Stimulated activated CD8-positive, alpha-beta memory T cell treated with anti-CD3 and anti-CD28 coated beads, Interleukin-12 subunit alpha, Interleukin-12 subunit beta, amount 100 ng/mL, for 4 hours (primary cell): ENCODE results near the gene SRGAP1.
"Not testable (repeated sequence)": the region's sequence is repeated elsewhere in the genome, so short reads cannot be mapped to it uniquely, and the experiment has no call there.

ENCODE experiments used
- DNase-seq: peaks from one replicate; pipeline ENCODE4 v3.0.0-alpha.2; 2020; ENCODE audit warnings: low read depth

The SRGAP1 gene

DNA sequence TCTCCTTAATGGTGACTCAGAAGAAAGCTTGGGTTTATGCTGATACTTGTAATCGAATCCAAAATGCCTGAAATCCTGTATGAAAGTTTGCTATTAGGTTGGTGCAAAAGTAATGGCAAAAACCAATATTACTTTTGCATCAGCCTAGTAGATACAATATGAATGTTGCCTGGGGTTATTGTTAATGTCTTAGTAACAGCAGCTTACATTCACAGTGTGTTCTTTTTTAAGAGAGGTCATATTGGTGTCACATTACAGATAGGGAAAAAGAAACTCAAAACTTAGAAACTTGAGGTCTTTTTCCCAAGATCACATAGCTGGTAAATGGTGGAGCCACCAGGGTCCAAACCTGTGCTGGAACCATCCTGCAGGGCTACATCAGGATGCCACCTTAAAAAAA, 25.2 kb downstream of the SRGAP1 start:
- no peak for DNase-seq

DNA sequence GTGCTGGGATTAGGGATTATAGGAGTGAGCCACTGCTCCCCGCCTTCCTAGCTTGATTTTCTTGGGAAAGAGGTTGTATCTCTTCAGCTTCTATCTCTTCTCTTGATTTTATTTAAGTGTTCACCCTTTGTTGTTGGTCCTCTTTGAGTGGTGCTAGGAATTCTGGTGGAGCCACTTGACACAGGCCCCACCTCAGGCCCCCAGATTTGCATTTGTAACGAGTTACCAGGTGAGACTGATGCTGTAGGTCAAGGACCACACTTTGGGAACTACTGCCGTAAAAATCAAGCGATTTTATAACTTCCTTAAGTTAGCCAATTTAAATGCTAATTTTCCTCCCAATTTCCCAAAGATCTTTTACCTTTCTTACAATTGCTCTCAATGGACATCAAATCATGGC, 26.3 kb downstream of the SRGAP1 start:
- no peak for DNase-seq

DNA sequence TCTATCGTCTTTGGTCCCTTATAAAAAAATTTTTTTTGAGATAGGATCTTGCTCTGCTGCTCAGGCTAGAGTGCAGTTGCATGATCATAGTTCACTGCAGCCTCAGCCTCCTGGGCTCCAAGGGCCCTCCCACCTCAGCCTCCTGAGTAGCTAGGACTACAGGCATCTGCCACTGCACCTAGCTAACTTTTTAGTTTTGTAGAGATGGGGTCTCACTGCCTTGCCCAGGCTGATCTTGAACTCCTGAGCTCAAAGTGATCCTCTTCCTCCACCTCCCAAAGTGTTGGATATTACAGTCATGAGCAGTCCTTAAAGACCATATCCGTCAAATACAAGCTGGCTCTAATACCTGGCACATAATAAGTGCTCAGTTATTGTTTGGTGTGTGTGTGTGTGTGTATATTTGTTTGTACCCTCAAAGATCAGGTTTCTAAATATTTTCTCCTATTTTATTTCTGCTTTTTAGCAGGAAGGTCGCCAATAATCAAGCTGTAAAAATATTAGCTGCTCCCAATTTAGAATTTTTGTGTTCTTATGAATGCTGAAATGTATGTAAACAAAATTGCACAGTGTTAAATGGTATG, 30.5 kb downstream of the SRGAP1 start:
- DNase-seq, result no peak

GRCh38 chr12:63875703-63876102, 31.2 kb downstream of the SRGAP1 start:
- no peak for DNase-seq

- no peak for DNase-seq
These were observed 32.5 kb downstream of the SRGAP1 start for GRCh38 chr12:63876980-63877379.

DNA sequence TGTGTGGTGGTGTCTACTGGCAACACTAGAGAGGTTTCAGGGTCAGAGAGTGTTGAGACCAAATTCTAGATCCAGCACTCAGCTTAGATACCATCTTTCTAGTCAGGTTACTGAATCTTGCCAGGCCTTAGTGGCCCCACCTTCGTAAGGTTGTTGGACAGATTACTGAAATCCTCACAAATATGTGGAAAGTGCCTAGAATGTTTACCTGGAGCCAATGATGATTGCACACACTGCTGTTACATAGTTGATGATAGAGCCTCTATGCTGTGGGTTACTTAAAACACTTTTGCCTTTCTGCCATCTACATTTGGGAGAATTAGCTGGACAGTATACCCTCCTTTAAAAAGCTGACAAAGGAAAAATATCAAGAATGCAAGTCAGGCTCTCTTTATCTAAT, 33.2 kb downstream of the SRGAP1 start:
- DNase-seq, result no peak

DNA sequence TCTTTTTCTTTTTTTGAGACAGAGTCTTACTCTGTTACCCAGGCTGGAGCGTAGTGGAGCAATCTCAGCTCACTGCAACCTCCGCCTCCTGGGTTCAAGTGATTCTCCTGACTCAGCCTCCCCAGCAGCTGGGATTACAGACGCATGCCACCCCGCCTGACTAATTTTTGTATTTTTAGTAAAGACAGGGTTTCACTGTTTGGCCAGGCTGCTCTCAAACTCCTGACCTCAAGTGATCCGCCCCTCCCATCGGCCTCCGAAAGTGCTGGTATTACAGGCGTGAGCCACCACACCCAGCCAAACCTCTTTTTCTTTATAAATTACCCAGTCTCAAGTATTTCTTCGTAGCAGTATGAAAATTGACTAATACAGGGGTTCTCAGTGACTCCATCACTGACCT, 35.7 kb downstream of the SRGAP1 start:
- DNase-seq, result not testable (repeated sequence)

DNA sequence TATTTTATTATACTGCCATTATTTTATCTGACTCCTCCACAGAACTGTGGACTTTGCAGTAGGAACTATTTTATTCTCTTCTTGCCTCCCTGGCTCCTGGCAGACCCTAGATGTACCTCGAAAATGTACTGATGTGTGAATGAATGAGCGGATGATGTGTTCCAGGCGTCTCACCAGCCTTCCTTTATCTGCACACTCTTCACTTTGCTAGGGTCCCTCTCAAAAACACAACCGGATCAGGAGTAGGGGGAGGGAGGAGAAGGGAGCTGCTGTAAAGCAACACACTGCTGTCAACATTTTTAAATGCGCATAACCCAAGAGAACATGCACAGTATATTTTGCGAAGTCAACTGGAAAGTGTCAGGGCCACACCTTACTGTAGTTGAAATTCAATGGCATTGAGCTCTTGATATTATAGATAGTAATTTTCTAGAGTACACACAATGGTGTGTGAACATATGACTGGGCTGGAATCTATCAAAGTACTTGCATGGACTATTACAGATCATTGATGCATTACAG, 36.3 kb downstream of the SRGAP1 start:
- no peak for DNase-seq

- no peak for DNase-seq
These were observed 38.3 kb downstream of the SRGAP1 start for GRCh38 chr12:63882844-63883243.

GRCh38 chr12:63885401-63885800, 40.9 kb downstream of the SRGAP1 start:
- DNase-seq, result no peak

GRCh38 chr12:63888908-63889635, 44.6 kb downstream of the SRGAP1 start:
- no peak for DNase-seq

DNA sequence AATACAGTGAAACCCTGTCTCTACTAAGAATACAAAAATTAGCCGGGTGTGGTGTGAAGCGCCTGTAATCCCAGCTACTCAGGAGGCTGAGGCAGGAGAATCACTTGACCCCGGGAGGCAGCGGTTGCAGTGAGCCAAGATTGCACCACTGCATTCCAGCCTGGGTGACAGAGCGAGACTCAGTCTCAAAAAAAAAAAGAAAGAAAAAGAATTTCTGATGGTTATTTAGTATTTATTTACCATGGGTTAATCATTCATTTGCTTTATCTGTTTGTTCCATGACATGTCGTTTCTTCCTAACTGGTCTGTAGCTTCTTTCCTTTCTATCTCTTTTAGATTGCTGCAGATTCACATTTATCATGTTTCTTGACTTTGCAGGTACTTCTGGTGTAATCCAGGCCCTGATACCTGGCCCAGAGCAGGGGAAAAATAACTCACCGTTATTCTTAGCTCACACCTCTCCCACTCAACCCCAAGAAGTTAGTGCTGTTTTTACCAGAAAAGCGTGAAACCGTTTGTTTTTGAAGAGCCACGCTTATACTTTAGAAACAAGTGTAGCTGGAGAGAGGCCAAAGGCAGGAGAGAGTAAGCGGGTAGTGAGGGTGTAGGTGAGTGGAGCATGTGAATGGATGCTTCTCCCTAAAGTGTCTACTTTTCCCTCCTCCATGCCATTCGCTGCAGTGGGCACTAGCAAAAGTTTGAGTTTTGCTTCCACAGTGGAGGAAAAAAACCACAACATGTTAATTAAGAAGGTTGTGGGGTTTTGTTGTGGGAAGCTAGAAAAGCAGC, 45.4 kb downstream of the SRGAP1 start:
- no peak for DNase-seq

DNA sequence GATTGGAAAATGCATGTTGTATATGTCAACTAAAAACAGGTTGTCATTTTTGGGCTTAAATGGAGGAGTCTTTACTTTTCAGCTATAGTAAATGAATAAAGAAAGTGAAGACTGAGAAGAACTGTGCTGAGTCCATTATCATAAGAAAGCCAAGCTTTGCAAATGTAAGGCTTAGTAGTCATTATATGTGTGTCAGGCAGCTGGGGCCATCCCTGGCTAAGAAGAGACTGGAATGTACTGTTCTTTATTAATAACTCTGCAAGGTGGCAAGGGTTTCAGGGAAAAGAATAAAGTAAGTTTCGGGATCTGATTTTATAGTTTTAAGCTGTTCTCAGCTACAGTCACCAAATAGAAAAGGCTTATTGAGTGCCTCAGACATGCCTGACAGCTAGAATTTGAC, 48.7 kb downstream of the SRGAP1 start:
- no peak for DNase-seq

GRCh38 chr12:63894132-63894531, 49.6 kb downstream of the SRGAP1 start:
- DNase-seq, result no peak

DNA sequence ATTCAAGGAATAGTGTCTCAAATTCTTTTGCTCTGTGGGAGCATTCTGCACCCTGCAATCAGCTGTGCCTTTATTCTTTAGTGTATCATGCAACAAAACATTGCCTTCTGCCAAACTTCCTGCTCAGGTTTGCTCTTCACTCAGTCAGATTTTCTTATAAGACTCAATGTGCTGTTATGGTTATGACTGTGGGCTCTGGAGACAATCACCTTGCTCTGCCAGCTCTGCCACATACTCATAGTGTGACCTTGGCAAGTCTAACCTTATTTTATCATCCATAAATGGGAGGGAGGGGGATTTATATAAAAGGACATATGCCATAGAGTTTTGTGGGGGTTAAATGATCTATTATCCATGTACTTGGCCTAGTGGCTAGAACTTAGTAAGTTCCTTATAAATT, 51.3 kb downstream of the SRGAP1 start:
- no peak for DNase-seq

GRCh38 chr12:63897931-63898330, 53.4 kb downstream of the SRGAP1 start:
- no peak for DNase-seq

DNA sequence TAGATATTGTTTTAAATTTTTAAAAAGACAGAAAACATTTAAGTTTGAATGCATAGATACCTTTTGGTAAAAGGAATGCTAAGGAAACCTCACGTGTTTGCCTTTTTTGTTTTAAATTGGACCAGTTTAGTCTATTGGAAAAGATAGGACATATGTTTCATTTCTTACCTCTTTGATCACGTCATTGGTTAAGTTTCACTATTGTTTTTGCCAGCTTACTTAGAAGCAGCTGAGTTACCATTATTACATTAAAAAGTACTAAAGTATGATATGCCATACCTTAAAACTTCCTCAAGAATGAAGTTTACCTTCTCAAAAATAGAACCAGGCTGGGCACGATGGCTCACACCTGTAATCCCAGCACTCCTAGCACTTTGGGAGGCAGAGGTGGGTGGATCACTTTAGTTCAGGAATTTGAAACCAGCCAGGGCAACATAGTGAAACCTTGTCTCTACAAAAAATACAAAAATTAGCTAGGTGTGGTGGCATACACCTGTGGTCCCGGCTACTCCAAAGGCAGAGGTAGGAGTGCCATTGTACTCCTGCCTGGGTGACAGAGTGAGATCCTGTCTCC, 54.4 kb downstream of the SRGAP1 start:
- DNase-seq, result no peak

DNA sequence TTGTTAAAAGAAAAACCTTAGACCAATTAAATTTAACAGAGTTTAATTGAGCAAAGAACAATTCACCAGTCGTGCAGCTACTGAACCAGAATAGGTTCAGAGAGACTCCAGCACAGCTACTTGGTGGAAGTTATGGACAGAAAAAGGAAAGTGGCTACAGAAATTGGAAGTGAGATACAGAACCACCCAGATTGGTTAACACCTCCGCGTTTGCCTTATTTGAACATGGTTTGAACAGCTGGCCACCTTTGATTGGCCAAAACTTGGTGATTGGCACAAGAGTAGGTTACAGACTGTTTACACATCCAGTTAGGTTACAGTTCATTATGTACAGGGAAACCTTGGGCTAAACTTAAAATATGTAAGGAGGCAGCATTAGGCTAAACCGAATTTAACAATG, 54.9 kb downstream of the SRGAP1 start:
- no peak for DNase-seq

DNA sequence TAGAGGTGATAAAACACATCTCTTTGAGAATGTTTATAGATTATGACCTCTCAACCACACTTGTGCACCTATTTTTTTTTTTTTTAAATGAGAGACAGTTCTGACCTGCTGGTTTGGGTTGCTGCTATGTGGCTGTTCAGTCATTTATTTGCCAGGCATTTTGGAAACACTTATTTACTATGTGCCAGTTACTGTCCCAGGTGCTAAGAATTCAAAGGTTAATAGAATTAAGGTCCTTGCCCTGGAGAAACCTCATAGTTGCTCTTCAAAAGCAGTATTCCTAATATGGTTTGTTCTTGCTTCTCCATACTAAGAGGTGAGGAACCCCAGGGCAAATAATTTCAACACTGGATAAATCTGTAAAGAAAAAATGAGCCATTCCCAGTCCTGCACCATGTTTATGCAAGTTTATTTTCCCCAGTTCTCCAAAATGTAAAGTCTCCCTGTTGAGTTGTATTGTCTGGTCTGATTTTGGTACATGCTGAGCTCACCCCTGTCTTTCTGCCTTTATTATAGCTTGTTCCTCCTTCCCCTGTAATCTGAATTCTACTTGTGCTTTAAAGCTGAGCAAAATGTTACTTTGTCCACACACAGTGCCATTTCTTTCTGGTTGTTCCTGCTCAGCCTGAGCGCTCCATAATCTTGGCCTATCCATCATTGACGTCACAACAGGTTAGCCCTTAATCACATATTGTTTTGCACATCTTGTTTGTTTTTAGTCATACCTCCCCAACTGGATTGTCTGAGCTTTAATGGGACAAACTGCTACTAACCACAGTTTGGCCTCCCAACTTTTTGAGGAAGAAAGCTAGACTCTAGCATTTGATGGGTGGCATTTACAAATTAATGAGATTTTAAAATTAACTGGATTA, 56.7 kb downstream of the SRGAP1 start:
- DNase-seq, result no peak

DNA sequence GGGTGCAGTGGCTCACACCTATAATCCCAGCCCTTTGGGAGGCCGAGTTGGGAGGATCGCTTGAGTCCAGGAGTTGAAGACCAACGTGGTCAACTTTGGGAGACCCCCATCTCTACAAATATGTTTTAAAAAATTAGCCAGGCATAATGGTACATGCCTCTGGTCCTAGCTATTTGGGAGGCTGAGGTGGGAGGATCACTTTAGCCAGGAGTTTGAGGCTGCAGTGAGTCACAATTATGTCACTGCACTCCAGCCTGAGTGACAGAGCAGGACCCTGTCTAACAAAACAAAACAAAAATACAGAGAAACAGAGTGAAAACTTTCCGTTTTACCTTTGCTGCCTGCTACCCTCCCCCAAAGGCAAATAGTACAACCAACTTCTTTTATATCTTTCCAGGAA, 60.2 kb downstream of the SRGAP1 start:
- DNase-seq, result no peak

DNA sequence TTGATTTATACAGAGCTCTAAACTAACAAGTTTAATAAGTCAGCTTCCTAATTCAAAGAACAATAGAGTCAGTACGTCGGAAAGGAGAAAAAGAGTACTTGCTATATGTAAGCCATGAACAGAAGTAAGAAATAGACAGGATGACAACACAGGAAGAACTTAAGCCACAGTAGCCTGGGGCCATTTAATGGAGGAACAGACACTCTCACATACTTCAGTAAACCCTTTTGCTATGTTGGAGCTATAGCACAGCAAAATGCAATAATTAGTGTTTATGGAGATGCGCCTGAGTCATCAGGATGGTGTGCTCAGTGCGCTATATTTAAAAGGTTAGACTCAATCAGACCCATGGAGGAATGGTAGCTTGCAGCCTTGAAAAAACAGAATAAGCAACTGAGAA, 61.0 kb downstream of the SRGAP1 start:
- DNase-seq, result no peak

DNA sequence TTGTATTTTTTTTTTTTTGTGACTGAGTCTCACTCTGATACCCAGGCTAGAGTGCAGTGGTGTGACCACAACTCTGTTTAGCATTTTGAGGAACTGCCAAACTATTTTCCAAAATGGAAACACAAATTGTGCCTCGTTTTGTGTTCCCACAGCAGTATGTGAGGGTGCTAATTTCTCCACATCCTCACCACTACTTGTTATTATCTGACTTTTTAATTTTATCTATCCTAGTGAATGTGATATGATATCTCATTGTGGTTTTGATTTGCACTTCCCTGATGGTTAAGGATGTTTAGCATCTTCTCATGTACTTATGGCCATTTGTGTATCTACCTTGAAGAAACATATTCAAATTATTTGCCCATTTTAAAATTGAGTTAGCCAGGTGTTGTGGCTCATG, 62.4 kb downstream of the SRGAP1 start:
- no peak for DNase-seq
